Measurements from ENCODE around the gene PHETA1.

DNA sequence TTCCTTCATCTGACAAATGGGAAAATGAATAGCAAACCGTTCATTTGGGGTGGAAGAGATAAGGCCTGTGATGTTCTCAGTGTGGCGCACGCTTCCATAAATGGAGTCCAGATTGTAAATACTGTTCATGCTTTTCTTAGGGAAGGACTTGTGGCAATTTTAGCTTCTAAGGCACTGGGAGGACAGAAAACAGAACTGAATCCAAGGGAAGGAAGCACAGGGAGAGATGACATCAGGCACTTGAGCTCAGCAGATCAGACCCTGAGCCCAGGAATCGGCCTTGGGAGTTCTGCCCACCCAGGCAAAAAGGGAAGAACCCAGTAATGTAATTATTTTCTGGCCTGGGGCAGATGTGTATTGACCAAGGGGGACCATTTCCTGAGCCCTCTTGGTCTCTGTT, 29.6 kb upstream of the PHETA1 start:
- TF ChIP-seq, protein P1, sequence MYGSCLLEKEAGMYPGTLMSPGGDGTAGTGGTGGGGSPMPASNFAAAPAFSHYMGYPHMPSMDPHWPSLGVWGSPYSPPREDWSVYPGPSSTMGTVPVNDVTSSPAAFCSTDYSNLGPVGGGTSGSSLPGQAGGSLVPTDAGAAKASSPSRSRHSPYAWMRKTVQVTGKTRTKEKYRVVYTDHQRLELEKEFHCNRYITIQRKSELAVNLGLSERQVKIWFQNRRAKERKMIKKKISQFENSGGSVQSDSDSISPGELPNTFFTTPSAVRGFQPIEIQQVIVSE (CRISPR knock-in tag; IDR thresholded peaks at IDR 0.05; ENCODE audit: borderline replicate concordance), result no peak
- TF ChIP-seq, protein P2, sequence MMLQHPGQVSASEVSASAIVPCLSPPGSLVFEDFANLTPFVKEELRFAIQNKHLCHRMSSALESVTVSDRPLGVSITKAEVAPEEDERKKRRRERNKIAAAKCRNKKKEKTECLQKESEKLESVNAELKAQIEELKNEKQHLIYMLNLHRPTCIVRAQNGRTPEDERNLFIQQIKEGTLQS (CRISPR knock-in tag; conservative IDR thresholded peaks at IDR 0.05), result no peak
- TF ChIP-seq, protein P3, sequence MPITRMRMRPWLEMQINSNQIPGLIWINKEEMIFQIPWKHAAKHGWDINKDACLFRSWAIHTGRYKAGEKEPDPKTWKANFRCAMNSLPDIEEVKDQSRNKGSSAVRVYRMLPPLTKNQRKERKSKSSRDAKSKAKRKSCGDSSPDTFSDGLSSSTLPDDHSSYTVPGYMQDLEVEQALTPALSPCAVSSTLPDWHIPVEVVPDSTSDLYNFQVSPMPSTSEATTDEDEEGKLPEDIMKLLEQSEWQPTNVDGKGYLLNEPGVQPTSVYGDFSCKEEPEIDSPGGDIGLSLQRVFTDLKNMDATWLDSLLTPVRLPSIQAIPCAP (CRISPR knock-in tag; IDR thresholded peaks at IDR 0.05), result no peak
- TF ChIP-seq, protein P4, sequence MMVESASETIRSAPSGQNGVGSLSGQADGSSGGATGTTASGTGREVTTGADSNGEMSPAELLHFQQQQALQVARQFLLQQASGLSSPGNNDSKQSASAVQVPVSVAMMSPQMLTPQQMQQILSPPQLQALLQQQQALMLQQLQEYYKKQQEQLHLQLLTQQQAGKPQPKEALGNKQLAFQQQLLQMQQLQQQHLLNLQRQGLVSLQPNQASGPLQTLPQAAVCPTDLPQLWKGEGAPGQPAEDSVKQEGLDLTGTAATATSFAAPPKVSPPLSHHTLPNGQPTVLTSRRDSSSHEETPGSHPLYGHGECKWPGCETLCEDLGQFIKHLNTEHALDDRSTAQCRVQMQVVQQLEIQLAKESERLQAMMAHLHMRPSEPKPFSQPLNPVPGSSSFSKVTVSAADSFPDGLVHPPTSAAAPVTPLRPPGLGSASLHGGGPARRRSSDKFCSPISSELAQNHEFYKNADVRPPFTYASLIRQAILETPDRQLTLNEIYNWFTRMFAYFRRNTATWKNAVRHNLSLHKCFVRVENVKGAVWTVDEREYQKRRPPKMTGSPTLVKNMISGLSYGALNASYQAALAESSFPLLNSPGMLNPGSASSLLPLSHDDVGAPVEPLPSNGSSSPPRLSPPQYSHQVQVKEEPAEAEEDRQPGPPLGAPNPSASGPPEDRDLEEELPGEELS (CRISPR knock-in tag; IDR thresholded peaks at IDR 0.05), result no peak
- TF ChIP-seq IRF2 (CRISPR knock-in tag; IDR thresholded peaks at IDR 0.05; ENCODE audit: borderline replicate concordance, low read depth), result no peak
- no peak for TF ChIP-seq CBFB (CRISPR knock-in tag; IDR thresholded peaks at IDR 0.05; ENCODE audit: low read depth)
- TF ChIP-seq, protein P5, sequence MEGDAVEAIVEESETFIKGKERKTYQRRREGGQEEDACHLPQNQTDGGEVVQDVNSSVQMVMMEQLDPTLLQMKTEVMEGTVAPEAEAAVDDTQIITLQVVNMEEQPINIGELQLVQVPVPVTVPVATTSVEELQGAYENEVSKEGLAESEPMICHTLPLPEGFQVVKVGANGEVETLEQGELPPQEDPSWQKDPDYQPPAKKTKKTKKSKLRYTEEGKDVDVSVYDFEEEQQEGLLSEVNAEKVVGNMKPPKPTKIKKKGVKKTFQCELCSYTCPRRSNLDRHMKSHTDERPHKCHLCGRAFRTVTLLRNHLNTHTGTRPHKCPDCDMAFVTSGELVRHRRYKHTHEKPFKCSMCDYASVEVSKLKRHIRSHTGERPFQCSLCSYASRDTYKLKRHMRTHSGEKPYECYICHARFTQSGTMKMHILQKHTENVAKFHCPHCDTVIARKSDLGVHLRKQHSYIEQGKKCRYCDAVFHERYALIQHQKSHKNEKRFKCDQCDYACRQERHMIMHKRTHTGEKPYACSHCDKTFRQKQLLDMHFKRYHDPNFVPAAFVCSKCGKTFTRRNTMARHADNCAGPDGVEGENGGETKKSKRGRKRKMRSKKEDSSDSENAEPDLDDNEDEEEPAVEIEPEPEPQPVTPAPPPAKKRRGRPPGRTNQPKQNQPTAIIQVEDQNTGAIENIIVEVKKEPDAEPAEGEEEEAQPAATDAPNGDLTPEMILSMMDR (IDR thresholded peaks at IDR 0.05), result no peak
- TF ChIP-seq, protein P6, sequence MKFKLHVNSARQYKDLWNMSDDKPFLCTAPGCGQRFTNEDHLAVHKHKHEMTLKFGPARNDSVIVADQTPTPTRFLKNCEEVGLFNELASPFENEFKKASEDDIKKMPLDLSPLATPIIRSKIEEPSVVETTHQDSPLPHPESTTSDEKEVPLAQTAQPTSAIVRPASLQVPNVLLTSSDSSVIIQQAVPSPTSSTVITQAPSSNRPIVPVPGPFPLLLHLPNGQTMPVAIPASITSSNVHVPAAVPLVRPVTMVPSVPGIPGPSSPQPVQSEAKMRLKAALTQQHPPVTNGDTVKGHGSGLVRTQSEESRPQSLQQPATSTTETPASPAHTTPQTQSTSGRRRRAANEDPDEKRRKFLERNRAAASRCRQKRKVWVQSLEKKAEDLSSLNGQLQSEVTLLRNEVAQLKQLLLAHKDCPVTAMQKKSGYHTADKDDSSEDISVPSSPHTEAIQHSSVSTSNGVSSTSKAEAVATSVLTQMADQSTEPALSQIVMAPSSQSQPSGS (CRISPR knock-in tag; IDR thresholded peaks at IDR 0.05; ENCODE audit: borderline replicate concordance, low read depth), result no peak
- TF ChIP-seq TEAD4 (CRISPR knock-in tag; IDR thresholded peaks at IDR 0.05), result no peak
- TF ChIP-seq, protein P7, sequence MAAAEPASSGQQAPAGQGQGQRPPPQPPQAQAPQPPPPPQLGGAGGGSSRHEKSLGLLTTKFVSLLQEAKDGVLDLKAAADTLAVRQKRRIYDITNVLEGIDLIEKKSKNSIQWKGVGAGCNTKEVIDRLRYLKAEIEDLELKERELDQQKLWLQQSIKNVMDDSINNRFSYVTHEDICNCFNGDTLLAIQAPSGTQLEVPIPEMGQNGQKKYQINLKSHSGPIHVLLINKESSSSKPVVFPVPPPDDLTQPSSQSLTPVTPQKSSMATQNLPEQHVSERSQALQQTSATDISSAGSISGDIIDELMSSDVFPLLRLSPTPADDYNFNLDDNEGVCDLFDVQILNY (CRISPR knock-in tag; IDR thresholded peaks at IDR 0.05), result no peak
- TF ChIP-seq, protein P8, sequence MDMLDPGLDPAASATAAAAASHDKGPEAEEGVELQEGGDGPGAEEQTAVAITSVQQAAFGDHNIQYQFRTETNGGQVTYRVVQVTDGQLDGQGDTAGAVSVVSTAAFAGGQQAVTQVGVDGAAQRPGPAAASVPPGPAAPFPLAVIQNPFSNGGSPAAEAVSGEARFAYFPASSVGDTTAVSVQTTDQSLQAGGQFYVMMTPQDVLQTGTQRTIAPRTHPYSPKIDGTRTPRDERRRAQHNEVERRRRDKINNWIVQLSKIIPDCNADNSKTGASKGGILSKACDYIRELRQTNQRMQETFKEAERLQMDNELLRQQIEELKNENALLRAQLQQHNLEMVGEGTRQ (CRISPR knock-in tag; IDR thresholded peaks at IDR 0.05), result no peak

Measured in WTC11 (cell line).